ENCODE measurements around the gene NOC2L. TPM values are rescaled to one million over a fixed set of nuclear protein-coding genes. Genes with fewer than 3 reads are reported as not detected.
"Not testable (repeated sequence)": the region's sequence is repeated elsewhere in the genome, so short reads cannot be mapped to it uniquely, and the experiment has no call there.

Gene NOC2L
- total and polyA plus RNA-seq, 5 donors from 2014 or later = 36.8 to 56.6 (median 54.0) TPM

- Histone ChIP-seq H3K36me3 (ENCODE audit: control insufficient read depth, insufficient read depth, low read length) (no peaks in the 10 kb centered on the region), H3K9me3 (ENCODE audit: control insufficient read depth in 2 of 2, low read length in 2 of 2) (no peaks in the 10 kb centered on the region), H3K4me3 (ENCODE audit: low read depth, low read length) (no peak overlapping the region), H3K4me1 (ENCODE audit: control insufficient read depth, insufficient read depth, low read length, poor library complexity, severe bottlenecking) (peaks cover 37% of the 10 kb centered on the region), H3K27me3 (ENCODE audit: control insufficient read depth, insufficient read depth, low read length) (no peaks in the 10 kb centered on the region), H3K27ac (ENCODE audit: insufficient read depth, low read length, poor library complexity, severe bottlenecking) (no peak overlapping the region)
- Mint-ChIP-seq H3K4me1 (peaks cover 0 to 25% (median 7%) of the 10 kb centered on the region in 4 donors), H3K36me3 (no peaks in the 10 kb centered on the region), H3K27me3 (peaks cover 37% of the 10 kb centered on the region), H3K9me3 (peaks cover 0 to 4% (median 0%) of the 10 kb centered on the region in 7 donors), H3K27ac (no peak overlapping the region), H3K4me3 (peak overlapping the region in 1 of 4 donors; percentile 80)
- DNase-seq = no peak
- no peak for ATAC-seq (ENCODE audit: low read depth in 2 of 2)
Measured at GRCh38 chr1:996851-997712, 38.0 kb upstream of the NOC2L start.

GRCh38 chr1:995665-996633, 36.9 kb upstream of the NOC2L start:
- Mint-ChIP-seq H3K27me3 (peaks cover 42% of the 10 kb centered on the region), H3K36me3 (no peaks in the 10 kb centered on the region), H3K4me3 (peak overlapping the region in 3 of 4 donors; percentile 41 to 71 (median 54)), H3K9me3 (peaks cover 0 to 4% (median 1%) of the 10 kb centered on the region in 7 donors), H3K27ac (peak overlapping the region in 1 of 3 donors; percentile 67), H3K4me1 (peaks cover 0 to 25% (median 9%) of the 10 kb centered on the region in 4 donors)
- peaks cover 26% of the 10 kb centered on the region for H3K4me1 ChIP-seq (ENCODE audit: control insufficient read depth, insufficient read depth, low read length, poor library complexity, severe bottlenecking)
- no peaks in the 10 kb centered on the region for H3K27me3 ChIP-seq (ENCODE audit: control insufficient read depth, insufficient read depth, low read length)
- ATAC-seq (ENCODE audit: low read depth in 2 of 2) = no peak
- no peaks in the 10 kb centered on the region for H3K9me3 ChIP-seq (ENCODE audit: control insufficient read depth in 2 of 2, low read length in 2 of 2)
- H3K36me3 ChIP-seq (ENCODE audit: control insufficient read depth, insufficient read depth, low read length) = no peaks in the 10 kb centered on the region
- H3K4me3 ChIP-seq (ENCODE audit: low read depth, low read length) = no peak overlapping the region
- no peak overlapping the region for H3K27ac ChIP-seq (ENCODE audit: insufficient read depth, low read length, poor library complexity, severe bottlenecking)
- DNase-seq = no peak

- not testable (repeated sequence) for H3K9me3 ChIP-seq (ENCODE audit: control insufficient read depth in 2 of 2, low read length in 2 of 2); ATAC-seq (ENCODE audit: low read depth in 2 of 2); H3K4me3 ChIP-seq (ENCODE audit: low read depth, low read length); H3K27ac ChIP-seq (ENCODE audit: insufficient read depth, low read length, poor library complexity, severe bottlenecking); DNase-seq; H3K27ac Mint-ChIP-seq; H3K27me3 ChIP-seq (ENCODE audit: control insufficient read depth, insufficient read depth, low read length); H3K9me3 Mint-ChIP-seq; H3K4me3 Mint-ChIP-seq; H3K36me3 ChIP-seq (ENCODE audit: control insufficient read depth, insufficient read depth, low read length); H3K36me3 Mint-ChIP-seq
- Mint-ChIP-seq H3K27me3 (peaks cover 46% of the 10 kb centered on the region), H3K4me1 (peaks cover 0 to 20% (median 10%) of the 10 kb centered on the region in 4 donors)
- H3K4me1 ChIP-seq (ENCODE audit: control insufficient read depth, insufficient read depth, low read length, poor library complexity, severe bottlenecking) = peaks cover 12% of the 10 kb centered on the region
Measured at GRCh38 chr1:994546-994945, 35.5 kb upstream of the NOC2L start.

DNA sequence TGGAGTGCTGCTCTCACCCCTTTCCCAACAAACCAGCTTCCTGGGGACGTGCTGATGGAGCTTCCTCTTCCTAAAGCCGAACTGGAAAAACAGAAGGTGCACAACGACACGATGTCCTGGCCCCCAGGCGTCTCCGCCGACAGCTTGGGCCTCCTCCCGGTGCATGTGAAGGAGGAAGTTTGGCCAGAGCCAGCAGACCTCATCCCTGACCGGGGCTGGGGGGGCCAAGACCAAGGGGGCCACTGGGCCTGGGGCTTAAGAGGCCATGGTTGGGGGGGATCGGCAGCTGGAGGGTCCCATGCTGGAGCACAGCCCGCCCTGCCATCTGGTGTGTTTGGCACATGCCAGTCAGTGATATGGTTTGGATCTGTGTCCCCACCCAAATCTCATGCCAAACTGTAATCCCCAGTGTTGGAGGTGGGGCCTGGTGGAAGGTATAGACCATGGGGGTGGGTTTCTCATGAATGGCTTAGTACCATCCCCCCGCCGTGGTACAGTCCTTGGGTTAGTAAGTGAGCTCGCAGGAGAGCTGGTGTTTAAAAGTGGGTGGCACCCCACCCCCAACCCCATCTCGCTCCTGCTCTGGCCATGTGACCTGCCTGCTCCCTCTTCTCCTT, 34.4 kb upstream of the NOC2L start:
- no peak for ATAC-seq (ENCODE audit: low read depth in 2 of 2)
- Histone ChIP-seq H3K4me1 (ENCODE audit: control insufficient read depth, insufficient read depth, low read length, poor library complexity, severe bottlenecking) (peaks cover 3% of the 10 kb centered on the region), H3K27ac (ENCODE audit: insufficient read depth, low read length, poor library complexity, severe bottlenecking) (no peak overlapping the region), H3K4me3 (ENCODE audit: low read depth, low read length) (no peak overlapping the region), H3K9me3 (ENCODE audit: control insufficient read depth in 2 of 2, low read length in 2 of 2) (no peaks in the 10 kb centered on the region), H3K27me3 (ENCODE audit: control insufficient read depth, insufficient read depth, low read length) (peaks cover 4% of the 10 kb centered on the region), H3K36me3 (ENCODE audit: control insufficient read depth, insufficient read depth, low read length) (no peaks in the 10 kb centered on the region)
- Mint-ChIP-seq H3K27ac (peak overlapping the region in 1 of 3 donors; percentile 9), H3K9me3 (peaks cover 0 to 4% (median 1%) of the 10 kb centered on the region in 7 donors), H3K4me1 (peaks cover 0 to 19% (median 10%) of the 10 kb centered on the region in 4 donors), H3K27me3 (peaks cover 56% of the 10 kb centered on the region), H3K36me3 (no peaks in the 10 kb centered on the region), H3K4me3 (no peak overlapping the region)
- no peak for DNase-seq

DNA sequence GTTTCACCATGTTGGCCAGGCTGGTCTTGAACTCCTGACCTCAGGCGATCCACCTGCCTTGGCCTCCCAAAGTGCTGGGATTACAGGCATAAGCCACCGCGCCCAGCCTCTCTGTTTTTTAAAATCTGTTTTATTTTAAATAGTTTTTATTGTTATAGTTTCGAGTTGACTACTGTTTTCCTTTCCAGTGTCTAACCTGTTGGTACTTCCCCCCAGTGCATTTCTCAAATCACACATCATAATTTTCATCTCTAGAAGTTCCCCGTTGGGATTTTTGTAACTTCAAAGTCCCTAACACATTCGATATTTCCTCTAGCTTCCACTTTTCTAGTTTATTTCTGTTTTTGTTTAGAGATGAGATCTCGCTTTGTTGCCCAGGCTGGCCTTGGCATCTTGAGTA, 33.3 kb upstream of the NOC2L start:
- no peak for DNase-seq
- no peaks in the 10 kb centered on the region for H3K9me3 ChIP-seq (ENCODE audit: control insufficient read depth in 2 of 2, low read length in 2 of 2)
- H3K27me3 ChIP-seq (ENCODE audit: control insufficient read depth, insufficient read depth, low read length) = peaks cover 4% of the 10 kb centered on the region
- Mint-ChIP-seq H3K4me1 (peaks cover 0 to 18% (median 10%) of the 10 kb centered on the region in 4 donors), H3K4me3 (no peak overlapping the region), H3K36me3 (no peaks in the 10 kb centered on the region), H3K27me3 (peaks cover 66% of the 10 kb centered on the region), H3K27ac (no peak overlapping the region), H3K9me3 (peaks cover 0 to 4% (median 1%) of the 10 kb centered on the region in 7 donors)
- H3K4me1 ChIP-seq (ENCODE audit: control insufficient read depth, insufficient read depth, low read length, poor library complexity, severe bottlenecking) = peaks cover 3% of the 10 kb centered on the region
- H3K27ac ChIP-seq (ENCODE audit: insufficient read depth, low read length, poor library complexity, severe bottlenecking) = no peak overlapping the region
- no peaks in the 10 kb centered on the region for H3K36me3 ChIP-seq (ENCODE audit: control insufficient read depth, insufficient read depth, low read length)
- ATAC-seq (ENCODE audit: low read depth in 2 of 2) = no peak
- no peak overlapping the region for H3K4me3 ChIP-seq (ENCODE audit: low read depth, low read length)

- no peak overlapping the region for H3K27ac Mint-ChIP-seq
- H3K4me3 Mint-ChIP-seq = no peak overlapping the region
- no peaks in the 10 kb centered on the region for H3K9me3 ChIP-seq (ENCODE audit: control insufficient read depth in 2 of 2, low read length in 2 of 2)
- peaks cover 63% of the 10 kb centered on the region for H3K27me3 Mint-ChIP-seq
- peaks cover 3% of the 10 kb centered on the region for H3K4me1 ChIP-seq (ENCODE audit: control insufficient read depth, insufficient read depth, low read length, poor library complexity, severe bottlenecking)
- H3K9me3 Mint-ChIP-seq = peaks cover 0 to 4% (median 1%) of the 10 kb centered on the region in 7 donors
- no peak for DNase-seq
- H3K36me3 Mint-ChIP-seq = no peaks in the 10 kb centered on the region
- no peak overlapping the region for H3K27ac ChIP-seq (ENCODE audit: insufficient read depth, low read length, poor library complexity, severe bottlenecking)
- no peaks in the 10 kb centered on the region for H3K36me3 ChIP-seq (ENCODE audit: control insufficient read depth, insufficient read depth, low read length)
- peaks cover 4% of the 10 kb centered on the region for H3K27me3 ChIP-seq (ENCODE audit: control insufficient read depth, insufficient read depth, low read length)
- no peak overlapping the region for H3K4me3 ChIP-seq (ENCODE audit: low read depth, low read length)
- peaks cover 0 to 17% (median 9%) of the 10 kb centered on the region in 4 donors for H3K4me1 Mint-ChIP-seq
- no peak for ATAC-seq (ENCODE audit: low read depth in 2 of 2)
Measured at GRCh38 chr1:991895-992294, 32.8 kb upstream of the NOC2L start.

DNA sequence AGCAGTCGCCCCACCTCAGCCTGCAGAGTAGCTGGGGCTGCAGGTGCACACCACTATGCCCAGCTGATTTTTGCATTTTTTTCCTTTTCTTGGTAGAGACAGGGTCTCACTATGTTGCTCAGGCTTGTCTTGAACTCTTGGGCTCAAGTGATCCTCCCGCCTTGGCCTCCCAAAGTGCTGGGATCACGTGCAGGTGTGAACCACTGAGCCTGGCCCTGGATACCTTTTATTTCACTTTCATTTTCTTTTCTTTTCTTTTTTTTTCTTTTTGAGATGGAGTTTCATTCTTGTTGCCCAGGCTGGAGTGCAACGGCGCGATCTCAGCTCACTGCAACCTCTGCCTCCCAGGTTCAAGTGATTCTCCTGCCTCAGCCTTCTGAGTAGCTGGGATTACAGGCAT, 32.2 kb upstream of the NOC2L start:
- peak overlapping the region in 1 of 4 donors; percentile 58 for H3K4me3 Mint-ChIP-seq
- H3K4me3 ChIP-seq (ENCODE audit: low read depth, low read length); H3K27ac ChIP-seq (ENCODE audit: insufficient read depth, low read length, poor library complexity, severe bottlenecking); H3K36me3 Mint-ChIP-seq; H3K27me3 ChIP-seq (ENCODE audit: control insufficient read depth, insufficient read depth, low read length); ATAC-seq (ENCODE audit: low read depth in 2 of 2); DNase-seq; H3K4me1 ChIP-seq (ENCODE audit: control insufficient read depth, insufficient read depth, low read length, poor library complexity, severe bottlenecking); H3K9me3 ChIP-seq (ENCODE audit: control insufficient read depth in 2 of 2, low read length in 2 of 2); H3K9me3 Mint-ChIP-seq; H3K27ac Mint-ChIP-seq; H3K36me3 ChIP-seq (ENCODE audit: control insufficient read depth, insufficient read depth, low read length): not testable (repeated sequence)
- peaks cover 0 to 17% (median 8%) of the 10 kb centered on the region in 4 donors for H3K4me1 Mint-ChIP-seq
- peaks cover 65% of the 10 kb centered on the region for H3K27me3 Mint-ChIP-seq
